ENCODE results near the gene PIK3R3.

The PIK3R3 gene

GRCh38 chr1:46020010-46020409, 112.4 kb downstream of the PIK3R3 start:
- DNase-seq = no peak

GRCh38 chr1:46019348-46019747, 113.1 kb downstream of the PIK3R3 start:
- DNase-seq = no peak

- no peak for DNase-seq
These were observed 114.4 kb downstream of the PIK3R3 start for GRCh38 chr1:46017876-46018503.

GRCh38 chr1:46013581-46013980, 118.8 kb downstream of the PIK3R3 start:
- no peak for DNase-seq

GRCh38 chr1:46012236-46012635, 120.2 kb downstream of the PIK3R3 start:
- no peak for DNase-seq

GRCh38 chr1:46011121-46011695, 121.2 kb downstream of the PIK3R3 start:
- DNase-seq = no peak

- DNase-seq = no peak
These were observed 121.8 kb downstream of the PIK3R3 start for GRCh38 chr1:46010611-46011010.

GRCh38 chr1:46008585-46008984, 123.8 kb downstream of the PIK3R3 start:
- DNase-seq = no peak

- DNase-seq = no peak
These were observed 126.8 kb downstream of the PIK3R3 start for GRCh38 chr1:46005594-46005993.

- DNase-seq = no peak
These were observed 127.9 kb downstream of the PIK3R3 start for GRCh38 chr1:46004492-46004891.

GRCh38 chr1:46003315-46003714, 129.1 kb downstream of the PIK3R3 start:
- no peak for DNase-seq

GRCh38 chr1:46002551-46003150, 129.8 kb downstream of the PIK3R3 start:
- no peak for DNase-seq

GRCh38 chr1:46001081-46001785, 131.2 kb downstream of the PIK3R3 start:
- DNase-seq = no peak

- no peak for DNase-seq
These were observed 132.9 kb downstream of the PIK3R3 start for GRCh38 chr1:45999507-45999906.

- DNase-seq = no peak
These were observed 134.3 kb downstream of the PIK3R3 start for GRCh38 chr1:45998020-45998617.

GRCh38 chr1:45995298-45995697, 137.1 kb downstream of the PIK3R3 start:
- DNase-seq = no peak

- no peak for DNase-seq
These were observed 138.0 kb downstream of the PIK3R3 start for GRCh38 chr1:45994423-45994822.

Measured in CD4-positive, alpha-beta T cell treated with Interleukin-10 for 1 hour (primary cell).